Hippocampal formation (tissue), 2 donors: ENCODE measurements around the gene CLIC3.

Experiments
- DNase-seq, 2 donors: peaks; one replicate each; lab custom pipeline; 2025; lab: John Stamatoyannopoulos, UW

The CLIC3 gene

GRCh38 chr9:137030538-137031527 lies 34.5 kb upstream of the CLIC3 start:
- no peak for DNase-seq

- no peak for DNase-seq
Measured at GRCh38 chr9:137030006-137030405, 33.6 kb upstream of the CLIC3 start.

GRCh38 chr9:137029058-137029936 lies 32.9 kb upstream of the CLIC3 start:
- DNase-seq = peak; percentile 31 to 70

GRCh38 chr9:137028263-137029057 lies 32.1 kb upstream of the CLIC3 start:
- DNase-seq = peak; percentile 49 to 60

GRCh38 chr9:137027369-137028262 lies 31.2 kb upstream of the CLIC3 start, which contains the start of gene ABCA2:
Gene ABCA2 (minus strand): TSS chr9:137028237. CDS start chr9:137028140, 97 bp downstream.
- peak in 1 of 2 donors; percentile 48 for DNase-seq

GRCh38 chr9:137026828-137027227 lies 30.5 kb upstream of the CLIC3 start:
- no peak for DNase-seq

- DNase-seq = no peak
Measured at GRCh38 chr9:137026384-137026783, 30.0 kb upstream of the CLIC3 start.

GRCh38 chr9:137025517-137025966 lies 29.2 kb upstream of the CLIC3 start:
- DNase-seq = peak; percentile 98 to 99

- peak; percentile 51 to 67 for DNase-seq
Measured at GRCh38 chr9:137023583-137023991, 27.2 kb upstream of the CLIC3 start.

- DNase-seq = no peak
Measured at GRCh38 chr9:137023157-137023556, 26.8 kb upstream of the CLIC3 start.

- DNase-seq = no peak
Measured at GRCh38 chr9:137022662-137023008, 26.3 kb upstream of the CLIC3 start.

GRCh38 chr9:137021979-137022661 lies 25.8 kb upstream of the CLIC3 start:
- DNase-seq = peak; percentile 71 to 92

GRCh38 chr9:137021568-137021978 lies 25.2 kb upstream of the CLIC3 start:
- DNase-seq = no peak

GRCh38 chr9:137020771-137021567 lies 24.6 kb upstream of the CLIC3 start:
- DNase-seq = no peak

GRCh38 chr9:137019891-137020683 lies 23.7 kb upstream of the CLIC3 start:
- no peak for DNase-seq

GRCh38 chr9:137018761-137019559 lies 22.6 kb upstream of the CLIC3 start:
- DNase-seq = no peak

GRCh38 chr9:137017791-137018497 lies 21.6 kb upstream of the CLIC3 start:
- no peak for DNase-seq
